HepG2 (cell line): ENCODE results near the gene PRMT6. TPM values are rescaled to one million over a fixed set of nuclear protein-coding genes. Genes with fewer than 3 reads are reported as not detected.

Experiments used
- CHD2 ChIP-seq: IDR thresholded peaks from 2 replicates; pipeline ENCODE4 v1.6.1; 2011; ENCODE audit warnings: low read depth, low read length, improper control_type of control experiment
- KDM4B ChIP-seq: sonication (generic); formaldehyde crosslinking; IDR thresholded peaks from 2 replicates; pipeline ENCODE4 v1.4.0; 2020; ENCODE audit warnings: missing genetic modification reagents
- PCBP2 ChIP-seq: fragments of 200-400 bp; formaldehyde crosslinking; optimal IDR thresholded peaks from 2 replicates; pipeline ENCODE3; 2018; ENCODE audit warnings: low read length, low read depth; ENCODE audit not compliant: poor library complexity, severe bottlenecking
- PLRG1 ChIP-seq: fragments of 450-650 bp; conservative IDR thresholded peaks from 2 replicates; pipeline ENCODE4 v1.6.1; 2016
- RNF2 ChIP-seq: fragments of 450-650 bp; conservative IDR thresholded peaks from 2 replicates; pipeline ENCODE4 v1.6.1; 2016; ENCODE audit warnings: low read depth
- ZBED4 ChIP-seq: sonication (generic); formaldehyde crosslinking; IDR thresholded peaks from 2 replicates; pipeline ENCODE4 v1.4.0; 2020; ENCODE audit warnings: missing genetic modification reagents, borderline replicate concordance
- ZBTB37 ChIP-seq: sonication (generic); formaldehyde crosslinking; IDR thresholded peaks from 2 replicates; pipeline ENCODE4 v1.4.0; 2020; ENCODE audit warnings: mild to moderate bottlenecking, missing genetic modification reagents
- ZFYVE20 ChIP-seq: sonication (generic); formaldehyde crosslinking; IDR thresholded peaks from 2 replicates; pipeline ENCODE4 v1.8.0; 2023; ENCODE audit warnings: low read depth, mild to moderate bottlenecking, moderate library complexity, missing genetic modification reagents, borderline replicate concordance
- ZNF256 ChIP-seq: sonication (generic); formaldehyde crosslinking; conservative IDR thresholded peaks from 2 replicates; pipeline ENCODE4 v1.4.0; 2020; ENCODE audit warnings: missing genetic modification reagents
- ZNF510 ChIP-seq: sonication (generic); formaldehyde crosslinking; IDR thresholded peaks from 2 replicates; pipeline ENCODE4 v1.4.0; 2020; ENCODE audit warnings: low read depth, mild to moderate bottlenecking, missing genetic modification reagents
- ZNF546 ChIP-seq: sonication (generic); formaldehyde crosslinking; conservative IDR thresholded peaks from 2 replicates; pipeline ENCODE4 v1.8.1; 2023; ENCODE audit warnings: mild to moderate bottlenecking, missing genetic modification reagents
- ZNF564 ChIP-seq: sonication (generic); formaldehyde crosslinking; IDR thresholded peaks from 2 replicates; pipeline ENCODE4 v1.8.1; 2023; ENCODE audit warnings: mild to moderate bottlenecking, missing genetic modification reagents
- ZNF660 ChIP-seq: sonication (generic); formaldehyde crosslinking; IDR thresholded peaks from 2 replicates; pipeline ENCODE4 v1.5.1; 2020; ENCODE audit warnings: mild to moderate bottlenecking, low read depth, missing genetic modification reagents, borderline replicate concordance
- polyA plus RNA-seq, 8 experiments: library from polyadenylated mRNA; depleted of rRNA in 3 of 8; stranded (reverse) in 7 of 8; unstranded in 1 of 8; fragments of >200 nt; fragmentation: Illumina TruSeq in 4 of 8; extraction: Trizol in 4 of 8; gene quantifications; 2 replicates each; pipeline versions ENCODE4 v1.2.1 to v1.2.3, GENCODE V29; 2011 to 2016; ENCODE audit warnings: low read depth in 4 of 8, missing spikeins in 1 of 8, mixed read lengths in 1 of 8; ENCODE audit not compliant: insufficient read depth in 1 of 8
- total RNA-seq, 5 experiments: library from RNA; depleted of rRNA; stranded (reverse); fragments of >200 nt; fragmentation: Illumina TruSeq; extraction: Trizol; gene quantifications; 2 replicates each; pipeline ENCODE4 v1.2.3, GENCODE V29; 2016; ENCODE audit warnings: low read depth in 1 of 5
- TF ChIP-seq, protein P1 (sequence below): sonication (generic); formaldehyde crosslinking; IDR thresholded peaks from 2 replicates; pipeline ENCODE4 v1.4.0; 2020; ENCODE audit warnings: low read depth, mild to moderate bottlenecking, missing genetic modification reagents
- TF ChIP-seq, protein P2 (sequence below): sonication (generic); formaldehyde crosslinking; IDR thresholded peaks from 2 replicates; pipeline ENCODE4 v1.4.0; 2020; ENCODE audit warnings: missing genetic modification reagents
- TF ChIP-seq, protein P3 (sequence below): sonication (generic); formaldehyde crosslinking; conservative IDR thresholded peaks from 2 replicates; pipeline ENCODE4 v1.8.0; 2022; ENCODE audit warnings: low read depth, missing genetic modification reagents

PRMT6 gene
- total and polyA plus RNA-seq, 2 of the 13 experiments (the other 11 are each of a cell fraction or from before 2014, with no cell fraction given): 8.1 to 15.8 TPM

DNA sequence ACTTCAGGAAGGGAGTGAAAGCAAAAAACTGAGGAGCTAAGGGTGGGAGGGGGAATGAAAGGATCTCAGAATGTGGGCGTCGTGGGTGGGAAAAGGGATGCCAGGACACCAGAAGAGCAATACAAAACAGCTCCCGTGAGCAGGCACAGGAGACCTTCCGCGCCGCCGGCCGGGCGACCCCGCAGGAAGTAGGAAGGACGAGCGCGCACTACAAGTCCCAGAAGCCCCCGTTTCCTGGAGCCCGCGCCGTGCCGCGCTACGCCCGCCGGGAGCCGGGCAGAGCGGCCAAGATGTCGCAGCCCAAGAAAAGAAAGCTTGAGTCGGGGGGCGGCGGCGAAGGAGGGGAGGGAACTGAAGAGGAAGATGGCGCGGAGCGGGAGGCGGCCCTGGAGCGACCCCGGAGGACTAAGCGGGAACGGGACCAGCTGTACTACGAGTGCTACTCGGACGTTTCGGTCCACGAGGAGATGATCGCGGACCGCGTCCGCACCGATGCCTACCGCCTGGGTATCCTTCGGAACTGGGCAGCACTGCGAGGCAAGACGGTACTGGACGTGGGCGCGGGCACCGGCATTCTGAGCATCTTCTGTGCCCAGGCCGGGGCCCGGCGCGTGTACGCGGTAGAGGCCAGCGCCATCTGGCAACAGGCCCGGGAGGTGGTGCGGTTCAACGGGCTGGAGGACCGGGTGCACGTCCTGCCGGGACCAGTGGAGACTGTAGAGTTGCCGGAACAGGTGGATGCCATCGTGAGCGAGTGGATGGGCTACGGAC is at the start of gene PRMT6 (continued):
- TF ChIP-seq, protein P1, sequence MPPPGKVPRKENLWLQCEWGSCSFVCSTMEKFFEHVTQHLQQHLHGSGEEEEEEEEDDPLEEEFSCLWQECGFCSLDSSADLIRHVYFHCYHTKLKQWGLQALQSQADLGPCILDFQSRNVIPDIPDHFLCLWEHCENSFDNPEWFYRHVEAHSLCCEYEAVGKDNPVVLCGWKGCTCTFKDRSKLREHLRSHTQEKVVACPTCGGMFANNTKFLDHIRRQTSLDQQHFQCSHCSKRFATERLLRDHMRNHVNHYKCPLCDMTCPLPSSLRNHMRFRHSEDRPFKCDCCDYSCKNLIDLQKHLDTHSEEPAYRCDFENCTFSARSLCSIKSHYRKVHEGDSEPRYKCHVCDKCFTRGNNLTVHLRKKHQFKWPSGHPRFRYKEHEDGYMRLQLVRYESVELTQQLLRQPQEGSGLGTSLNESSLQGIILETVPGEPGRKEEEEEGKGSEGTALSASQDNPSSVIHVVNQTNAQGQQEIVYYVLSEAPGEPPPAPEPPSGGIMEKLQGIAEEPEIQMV (CRISPR knock-in tag): peak; percentile 83; the same call in 1 of the 2 replicates
- no peak for TF ChIP-seq PLRG1
- 0 out of 2 replicates have a peak, but pooled peaks have one; percentile 18 for TF ChIP-seq RNF2
- TF ChIP-seq ZNF510 (CRISPR knock-in tag): no peak
- TF ChIP-seq ZNF546: no peak
- TF ChIP-seq, protein P2, sequence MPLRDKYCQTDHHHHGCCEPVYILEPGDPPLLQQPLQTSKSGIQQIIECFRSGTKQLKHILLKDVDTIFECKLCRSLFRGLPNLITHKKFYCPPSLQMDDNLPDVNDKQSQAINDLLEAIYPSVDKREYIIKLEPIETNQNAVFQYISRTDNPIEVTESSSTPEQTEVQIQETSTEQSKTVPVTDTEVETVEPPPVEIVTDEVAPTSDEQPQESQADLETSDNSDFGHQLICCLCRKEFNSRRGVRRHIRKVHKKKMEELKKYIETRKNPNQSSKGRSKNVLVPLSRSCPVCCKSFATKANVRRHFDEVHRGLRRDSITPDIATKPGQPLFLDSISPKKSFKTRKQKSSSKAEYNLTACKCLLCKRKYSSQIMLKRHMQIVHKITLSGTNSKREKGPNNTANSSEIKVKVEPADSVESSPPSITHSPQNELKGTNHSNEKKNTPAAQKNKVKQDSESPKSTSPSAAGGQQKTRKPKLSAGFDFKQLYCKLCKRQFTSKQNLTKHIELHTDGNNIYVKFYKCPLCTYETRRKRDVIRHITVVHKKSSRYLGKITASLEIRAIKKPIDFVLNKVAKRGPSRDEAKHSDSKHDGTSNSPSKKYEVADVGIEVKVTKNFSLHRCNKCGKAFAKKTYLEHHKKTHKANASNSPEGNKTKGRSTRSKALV (CRISPR knock-in tag): 0 out of 2 replicates have a peak, but pooled peaks have one; percentile 42
- no peak for TF ChIP-seq KDM4B (CRISPR knock-in tag)
- TF ChIP-seq ZNF660 (CRISPR knock-in tag): no peak
- TF ChIP-seq ZBED4 (CRISPR knock-in tag): no peak
- no peak for TF ChIP-seq PCBP2
- TF ChIP-seq ZFYVE20 (CRISPR knock-in tag): no peak
- no peak for TF ChIP-seq CHD2
- TF ChIP-seq, protein P3, sequence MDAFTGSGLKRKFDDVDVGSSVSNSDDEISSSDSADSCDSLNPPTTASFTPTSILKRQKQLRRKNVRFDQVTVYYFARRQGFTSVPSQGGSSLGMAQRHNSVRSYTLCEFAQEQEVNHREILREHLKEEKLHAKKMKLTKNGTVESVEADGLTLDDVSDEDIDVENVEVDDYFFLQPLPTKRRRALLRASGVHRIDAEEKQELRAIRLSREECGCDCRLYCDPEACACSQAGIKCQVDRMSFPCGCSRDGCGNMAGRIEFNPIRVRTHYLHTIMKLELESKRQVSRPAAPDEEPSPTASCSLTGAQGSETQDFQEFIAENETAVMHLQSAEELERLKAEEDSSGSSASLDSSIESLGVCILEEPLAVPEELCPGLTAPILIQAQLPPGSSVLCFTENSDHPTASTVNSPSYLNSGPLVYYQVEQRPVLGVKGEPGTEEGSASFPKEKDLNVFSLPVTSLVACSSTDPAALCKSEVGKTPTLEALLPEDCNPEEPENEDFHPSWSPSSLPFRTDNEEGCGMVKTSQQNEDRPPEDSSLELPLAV (CRISPR knock-in tag): no peak
- no peak for TF ChIP-seq ZBTB37 (CRISPR knock-in tag)
- TF ChIP-seq ZNF256 (CRISPR knock-in tag): no peak
- TF ChIP-seq ZNF564 (CRISPR knock-in tag): no peak
